SU-DHL-6 (cell line): ENCODE results near the gene TSHZ2.

ENCODE experiments used
- H2AFZ ChIP-seq: fragments of 200-600 bp; sonication (generic); 2 replicates; pipeline ENCODE4 v1.6.1; 2014; ENCODE audit warnings: low read depth, mild to moderate bottlenecking, moderate library complexity, mixed read lengths, antibody characterized with exemption, low read length; ENCODE audit not compliant: severe bottlenecking
- H3F3A ChIP-seq: fragments of 200-600 bp; shearing (Covaris generic); 2 replicates; pipeline ENCODE4 v1.6.0; 2016; ENCODE audit warnings: antibody characterized with exemption, mild to moderate bottlenecking; ENCODE audit not compliant: insufficient read depth
- H3K27ac ChIP-seq: fragments of 200-600 bp; sonication (generic); 2 replicates; pipeline ENCODE4 v1.5.1; 2016; ENCODE audit warnings: low read depth, mild to moderate bottlenecking, low read length, moderate library complexity, mixed read lengths
- H3K27me3 ChIP-seq: fragments of 200-600 bp; sonication (generic), shearing (Covaris generic); 2 replicates; pipeline ENCODE4 v1.6.0; 2014; ENCODE audit warnings: mild to moderate bottlenecking, low read length
- H3K36me3 ChIP-seq: fragments of 200-600 bp; sonication (generic); 2 replicates; pipeline ENCODE4 v1.6.1; 2014; ENCODE audit warnings: mild to moderate bottlenecking, low read length, mixed read lengths
- H3K4me2 ChIP-seq: fragments of 300-600, 200-600 bp; shearing (Covaris generic), sonication (generic); 2 replicates; pipeline ENCODE4 v1.6.0; 2014; ENCODE audit warnings: low read length, low read depth, mild to moderate bottlenecking; ENCODE audit not compliant: poor library complexity, severe bottlenecking
- H3K4me3 ChIP-seq: fragments of 200-600 bp; sonication (generic); 2 replicates; pipeline ENCODE4 v1.5.1; 2014; ENCODE audit warnings: antibody characterized with exemption, low read length, mild to moderate bottlenecking, mixed read lengths; ENCODE audit not compliant: insufficient read depth, poor library complexity, severe bottlenecking
- H3K79me2 ChIP-seq: fragments of 200-600 bp; sonication (generic); 2 replicates; pipeline ENCODE4 v1.6.1; 2014; ENCODE audit warnings: mild to moderate bottlenecking, low read length, moderate library complexity; ENCODE audit not compliant: insufficient read depth
- H3K9ac ChIP-seq: fragments of 200-600 bp; sonication (generic); 2 replicates; pipeline ENCODE4 v1.7.0; 2014; ENCODE audit warnings: mild to moderate bottlenecking, low read length
- H3K9me2 ChIP-seq: fragments of 200-600 bp; sonication (generic); replicated peaks from 2 replicates; pipeline ENCODE4 v1.6.1; 2014; ENCODE audit warnings: low read length; ENCODE audit not compliant: insufficient read depth
- H3K9me3 ChIP-seq: fragments of 200-600 bp; sonication (generic); 2 replicates; pipeline ENCODE4 v1.6.1; 2014; ENCODE audit warnings: low read length, mixed read lengths; ENCODE audit not compliant: insufficient read depth
- H4K20me1 ChIP-seq: fragments of 200-600 bp; sonication (generic); 2 replicates; pipeline ENCODE4 v1.6.1; 2014; ENCODE audit warnings: low read depth, mild to moderate bottlenecking, antibody characterized with exemption, low read length, moderate library complexity, mixed read lengths
- EZH2phosphoT487 ChIP-seq: fragments of 200-600 bp; sonication (generic), shearing (Covaris generic); conservative IDR thresholded peaks from 2 replicates; pipeline ENCODE4 v1.6.1; 2018; ENCODE audit warnings: mild to moderate bottlenecking, antibody characterized with exemption, low read length, moderate library complexity, mixed read lengths
- TF ChIP-seq, protein P1 (sequence below): fragments of 200-600 bp; sonication (generic); IDR thresholded peaks from one replicate; pipeline ENCODE4 v1.5.1; 2017; ENCODE audit warnings: antibody characterized with exemption, mild to moderate bottlenecking, low read length, moderate library complexity; ENCODE audit not compliant: insufficient read depth, poor library complexity, severe bottlenecking

TSHZ2 gene

DNA sequence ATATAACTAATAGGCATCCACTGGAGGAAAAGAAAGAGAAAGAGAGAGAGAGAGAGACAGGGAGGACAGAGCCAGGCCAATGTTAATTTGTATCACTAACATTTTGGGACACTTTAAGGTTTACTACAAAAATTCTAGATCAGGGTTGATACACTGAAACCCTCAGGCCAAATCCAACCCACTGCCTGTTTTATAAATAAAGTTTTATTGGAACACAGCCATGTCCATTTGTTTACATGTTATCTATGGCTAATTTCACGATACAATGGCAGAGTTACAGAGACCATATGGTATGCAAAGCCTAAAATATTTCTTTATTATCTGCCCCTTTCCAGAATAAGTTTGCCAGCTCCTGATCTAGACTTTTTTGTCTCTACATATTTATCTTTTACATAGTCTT lies 357.6 kb downstream of the TSHZ2 start:
- Histone ChIP-seq H3K4me3 (no peak overlapping the region), H3K27ac (no peak overlapping the region), H3K9me2 (no peaks in the 10 kb centered on the region), H3K27me3 (no peaks in the 10 kb centered on the region), H4K20me1 (no peaks in the 10 kb centered on the region), H3K9me3 (no peaks in the 10 kb centered on the region), H3K79me2 (no peaks in the 10 kb centered on the region), H2AFZ (no peak overlapping the region), H3F3A (no peaks in the 10 kb centered on the region), H3K9ac (no peak overlapping the region), H3K36me3 (no peaks in the 10 kb centered on the region), H3K4me2 (no peak overlapping the region)
- no peak for TF ChIP-seq EZH2phosphoT487
- TF ChIP-seq, protein P1, sequence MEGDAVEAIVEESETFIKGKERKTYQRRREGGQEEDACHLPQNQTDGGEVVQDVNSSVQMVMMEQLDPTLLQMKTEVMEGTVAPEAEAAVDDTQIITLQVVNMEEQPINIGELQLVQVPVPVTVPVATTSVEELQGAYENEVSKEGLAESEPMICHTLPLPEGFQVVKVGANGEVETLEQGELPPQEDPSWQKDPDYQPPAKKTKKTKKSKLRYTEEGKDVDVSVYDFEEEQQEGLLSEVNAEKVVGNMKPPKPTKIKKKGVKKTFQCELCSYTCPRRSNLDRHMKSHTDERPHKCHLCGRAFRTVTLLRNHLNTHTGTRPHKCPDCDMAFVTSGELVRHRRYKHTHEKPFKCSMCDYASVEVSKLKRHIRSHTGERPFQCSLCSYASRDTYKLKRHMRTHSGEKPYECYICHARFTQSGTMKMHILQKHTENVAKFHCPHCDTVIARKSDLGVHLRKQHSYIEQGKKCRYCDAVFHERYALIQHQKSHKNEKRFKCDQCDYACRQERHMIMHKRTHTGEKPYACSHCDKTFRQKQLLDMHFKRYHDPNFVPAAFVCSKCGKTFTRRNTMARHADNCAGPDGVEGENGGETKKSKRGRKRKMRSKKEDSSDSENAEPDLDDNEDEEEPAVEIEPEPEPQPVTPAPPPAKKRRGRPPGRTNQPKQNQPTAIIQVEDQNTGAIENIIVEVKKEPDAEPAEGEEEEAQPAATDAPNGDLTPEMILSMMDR = no peak

DNA sequence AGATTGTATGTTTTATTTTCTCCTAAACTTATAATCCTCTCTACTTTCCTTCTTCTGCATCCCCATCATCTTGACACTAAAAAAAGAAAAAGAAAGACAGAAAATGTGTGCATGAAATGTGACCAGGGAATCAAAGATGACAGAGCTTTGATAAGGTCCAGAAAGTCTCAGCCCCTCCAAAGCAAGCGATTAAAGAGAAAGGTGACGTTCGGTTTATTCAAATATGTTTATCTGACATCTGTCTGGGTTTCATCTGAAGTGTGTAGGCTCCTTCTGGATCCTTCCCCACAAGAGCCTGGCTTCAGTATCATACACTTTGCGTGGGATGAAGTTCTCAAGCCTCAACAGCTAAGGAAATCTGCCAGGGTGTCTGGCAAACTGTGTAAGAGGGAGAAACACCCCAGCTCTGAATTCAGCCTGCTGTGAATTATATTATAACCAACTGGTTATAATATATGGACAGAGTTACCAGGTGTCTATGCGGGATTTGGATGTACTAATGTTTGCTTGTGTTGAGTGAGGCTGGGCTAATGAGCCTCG lies 358.5 kb downstream of the TSHZ2 start:
- Histone ChIP-seq H3K27me3 (no peaks in the 10 kb centered on the region), H3F3A (no peaks in the 10 kb centered on the region), H3K9ac (no peak overlapping the region), H3K4me3 (no peak overlapping the region), H3K27ac (no peak overlapping the region), H4K20me1 (no peaks in the 10 kb centered on the region), H2AFZ (no peak overlapping the region), H3K9me3 (no peaks in the 10 kb centered on the region), H3K9me2 (no peaks in the 10 kb centered on the region), H3K4me2 (no peak overlapping the region), H3K79me2 (no peaks in the 10 kb centered on the region), H3K36me3 (no peaks in the 10 kb centered on the region)
- no peak for TF ChIP-seq EZH2phosphoT487
- TF ChIP-seq, protein P1 = no peak

DNA sequence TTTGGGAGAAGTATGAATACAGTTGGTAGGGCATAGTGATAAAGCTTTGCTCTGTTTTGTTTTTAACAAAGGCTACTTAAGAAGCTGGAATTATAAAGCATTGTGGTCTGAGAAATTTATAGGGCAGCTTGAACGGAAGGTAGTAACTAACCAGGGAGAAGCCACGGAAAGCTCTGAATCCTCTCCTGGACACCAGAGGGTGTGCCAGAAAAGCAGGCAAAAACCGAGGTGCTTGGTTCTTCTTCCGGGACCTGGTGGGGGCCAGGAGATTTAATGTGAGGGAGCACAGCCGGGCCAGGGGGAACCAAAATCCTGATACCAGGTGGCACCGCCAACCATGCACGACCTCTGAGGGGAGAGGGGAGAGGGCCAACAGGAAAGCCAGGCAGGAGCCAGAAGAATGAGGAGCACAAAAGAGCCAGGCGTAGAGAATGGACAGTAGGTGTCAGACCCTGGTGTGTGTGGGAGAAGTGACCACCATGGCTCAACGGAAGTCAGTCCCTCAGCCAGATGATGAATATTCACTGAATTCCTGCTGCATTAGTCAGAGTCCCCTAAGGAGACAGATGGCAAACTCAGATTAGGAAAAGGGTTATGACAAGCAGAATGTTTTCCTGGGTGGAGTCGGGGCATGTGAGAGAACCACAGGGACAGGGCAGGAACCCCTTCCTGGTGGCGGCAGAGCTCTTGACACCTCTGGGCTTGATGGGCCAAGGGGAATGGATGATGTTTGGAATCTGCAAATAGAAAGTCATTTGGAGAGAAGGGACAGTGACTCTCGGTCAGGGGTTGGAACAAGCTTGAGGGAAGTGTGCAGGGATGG lies 359.2 kb downstream of the TSHZ2 start:
- Histone ChIP-seq H3K27ac (no peak overlapping the region), H3K9me3 (no peaks in the 10 kb centered on the region)

More for the DNA sequence above, 359.2 kb downstream of the TSHZ2 start:
- no peak overlapping the region for H3K4me2 ChIP-seq
- H3K36me3 ChIP-seq = no peaks in the 10 kb centered on the region
- no peak overlapping the region for H2AFZ ChIP-seq
- TF ChIP-seq, protein P1 = no peak
- no peak for TF ChIP-seq EZH2phosphoT487
- no peaks in the 10 kb centered on the region for H3K79me2 ChIP-seq
- H4K20me1 ChIP-seq = no peaks in the 10 kb centered on the region
- no peaks in the 10 kb centered on the region for H3K27me3 ChIP-seq
- no peaks in the 10 kb centered on the region for H3K9me2 ChIP-seq
- H3K4me3 ChIP-seq = no peak overlapping the region
- no peak overlapping the region for H3K9ac ChIP-seq
- no peaks in the 10 kb centered on the region for H3F3A ChIP-seq
